Endodermal cell (in vitro differentiated cells): ENCODE results near the gene USP38. TPM values are rescaled to one million over a fixed set of nuclear protein-coding genes. Genes with fewer than 3 reads are reported as not detected.

Experiments used
- DNase-seq: peaks from one replicate; pipeline ENCODE4 v3.0.0-alpha.2; 2017
- H3K27ac ChIP-seq: 2 replicates; pipeline ENCODE4 v1.5.1; 2013; ENCODE audit warnings: mild to moderate bottlenecking, low read depth, low read length, moderate library complexity
- H3K27me3 ChIP-seq: 2 replicates; pipeline ENCODE4 v1.6.1; 2013; ENCODE audit warnings: mild to moderate bottlenecking, low read length, moderate library complexity; ENCODE audit not compliant: insufficient read depth, control insufficient read depth, poor library complexity, severe bottlenecking
- H3K36me3 ChIP-seq: 2 replicates; pipeline ENCODE4 v1.7.0; 2013; ENCODE audit warnings: mild to moderate bottlenecking, low read length, moderate library complexity; ENCODE audit not compliant: control insufficient read depth, insufficient read depth
- H3K4me1 ChIP-seq: one replicate; pipeline ENCODE4 v1.7.0; 2013; ENCODE audit warnings: low read length; ENCODE audit not compliant: control insufficient read depth, insufficient read depth
- H3K4me3 ChIP-seq: 2 replicates; pipeline ENCODE4 v1.5.1; 2013; ENCODE audit warnings: mild to moderate bottlenecking, low read length, moderate library complexity
- H3K9ac ChIP-seq: 2 replicates; pipeline ENCODE4 v1.6.1; 2013; ENCODE audit warnings: mild to moderate bottlenecking, low read length, moderate library complexity; ENCODE audit not compliant: poor library complexity, severe bottlenecking; ENCODE audit errors: extremely low read depth
- H3K9me3 ChIP-seq: 2 replicates; pipeline ENCODE4 v1.6.1; 2013; ENCODE audit warnings: mild to moderate bottlenecking, low read length, moderate library complexity; ENCODE audit not compliant: control insufficient read depth
- H3K27ac Mint-ChIP-seq: 2 replicates; pipeline ENCODE4 v1.8.0; 2020; ENCODE audit warnings: mixed read lengths
- H3K27me3 Mint-ChIP-seq: 2 replicates; pipeline ENCODE4 v1.8.0; 2021; ENCODE audit warnings: mild to moderate bottlenecking, mixed read lengths; ENCODE audit not compliant: insufficient read depth
- H3K36me3 Mint-ChIP-seq: 2 replicates; pipeline ENCODE4 v1.8.0; 2020; ENCODE audit warnings: low read depth, mixed read lengths
- H3K4me1 Mint-ChIP-seq: 2 replicates; pipeline ENCODE4 v1.8.0; 2020; ENCODE audit warnings: mixed read lengths
- H3K4me3 Mint-ChIP-seq: 2 replicates; pipeline ENCODE4 v1.8.0; 2020; ENCODE audit warnings: mild to moderate bottlenecking, moderate library complexity, mixed read lengths
- H3K9me3 Mint-ChIP-seq: 2 replicates; pipeline ENCODE4 v1.8.0; 2020; ENCODE audit warnings: mild to moderate bottlenecking, mixed read lengths
- CTCF ChIP-seq: fragments of 200-600 bp; sonication (generic); conservative IDR thresholded peaks from 2 replicates; pipeline ENCODE4 v1.5.0; 2021; ENCODE audit warnings: antibody characterized with exemption, mild to moderate bottlenecking
- WGBS, 2 experiments: methylation state at CpG; one replicate each; pipeline versions ENCODE4 v1.1.5 to v1.1.7; 2013; ENCODE audit warnings: missing lambda C conversion rate in 2 of 2, mixed read lengths in 1 of 2; ENCODE audit not compliant: insufficient coverage in 1 of 2, insufficient read length in 1 of 2; 5-methylcytosine and 5-hydroxymethylcytosine counted together
- total RNA-seq, 2 donors: library from RNA; stranded (reverse); fragmentation: NEBNext Ultra II Directional in 1 of 2; extraction: Animal tissue kit (Norgen Biotek cat#: 25700) in 1 of 2; gene quantifications; 2 replicates in 1 of 2; 3 replicates in 1 of 2; pipeline ENCODE4 v1.2.1, GENCODE V29; 2021

USP38 gene
- total RNA-seq, 2 donors from 2014 or later: 15.6 to 15.7 TPM

- H3K9ac ChIP-seq: no peak overlapping the region
- no peak for DNase-seq
- no peak for TF ChIP-seq CTCF
- 64 to 79% methylated on average over 2 of the region's 2 CpGs for WGBS, 2 experiments
- Mint-ChIP-seq H3K4me1 (no peaks in the 10 kb centered on the region), H3K36me3 (peaks cover 31% of the 10 kb centered on the region), H3K27me3 (no peaks in the 10 kb centered on the region), H3K27ac (no peak overlapping the region), H3K4me3 (no peak overlapping the region), H3K9me3 (no peaks in the 10 kb centered on the region)
- no peaks in the 10 kb centered on the region for H3K9me3 ChIP-seq
- H3K27ac ChIP-seq: no peak overlapping the region
- H3K4me1 ChIP-seq: no peaks in the 10 kb centered on the region
- no peaks in the 10 kb centered on the region for H3K27me3 ChIP-seq
- H3K4me3 ChIP-seq: no peak overlapping the region
- H3K36me3 ChIP-seq: peaks cover 70% of the 10 kb centered on the region
Observed at GRCh38 chr4:143212566-143212965, 27.8 kb downstream of the USP38 start.

- H3K27me3 Mint-ChIP-seq: no peaks in the 10 kb centered on the region
- H3K4me1 Mint-ChIP-seq: no peaks in the 10 kb centered on the region
- no peak overlapping the region for H3K27ac Mint-ChIP-seq
- Histone ChIP-seq H3K9me3 (no peaks in the 10 kb centered on the region), H3K9ac (no peak overlapping the region), H3K4me3 (no peak overlapping the region), H3K27me3 (no peaks in the 10 kb centered on the region), H3K36me3 (peaks cover 55% of the 10 kb centered on the region), H3K27ac (no peak overlapping the region), H3K4me1 (no peaks in the 10 kb centered on the region)
- no peak for TF ChIP-seq CTCF
- no peak overlapping the region for H3K4me3 Mint-ChIP-seq
- DNase-seq: no peak
- WGBS, 2 experiments: no CpG with 5 or more reads among the region's 1 CpG
- no peaks in the 10 kb centered on the region for H3K9me3 Mint-ChIP-seq
- H3K36me3 Mint-ChIP-seq: peaks cover 26% of the 10 kb centered on the region
Observed at GRCh38 chr4:143215873-143216272, 31.2 kb downstream of the USP38 start.

GRCh38 chr4:143224255-143224654 is 39.5 kb downstream of the USP38 start:
- TF ChIP-seq CTCF: no peak
- no peaks in the 10 kb centered on the region for H3K9me3 ChIP-seq
- Mint-ChIP-seq H3K27ac (no peak overlapping the region), H3K4me3 (no peak overlapping the region), H3K4me1 (peaks cover 17% of the 10 kb centered on the region), H3K9me3 (no peaks in the 10 kb centered on the region), H3K36me3 (peaks cover 2% of the 10 kb centered on the region), H3K27me3 (peaks cover 9% of the 10 kb centered on the region)
- no peaks in the 10 kb centered on the region for H3K27me3 ChIP-seq
- H3K4me1 ChIP-seq: peaks cover 5% of the 10 kb centered on the region
- 97 to 100% methylated on average over 1 of the region's 1 CpG for WGBS, 2 experiments
- no peak overlapping the region for H3K4me3 ChIP-seq
- no peak for DNase-seq
- H3K27ac ChIP-seq: no peak overlapping the region
- H3K36me3 ChIP-seq: peaks cover 10% of the 10 kb centered on the region
- H3K9ac ChIP-seq: no peak overlapping the region
